ENCODE data around the gene KLK2. TPM values are rescaled to one million over a fixed set of nuclear protein-coding genes. Genes with fewer than 3 reads are reported as not detected.

The KLK2 gene
- total RNA-seq, 4 donors from 2014 or later, result not detected

DNA sequence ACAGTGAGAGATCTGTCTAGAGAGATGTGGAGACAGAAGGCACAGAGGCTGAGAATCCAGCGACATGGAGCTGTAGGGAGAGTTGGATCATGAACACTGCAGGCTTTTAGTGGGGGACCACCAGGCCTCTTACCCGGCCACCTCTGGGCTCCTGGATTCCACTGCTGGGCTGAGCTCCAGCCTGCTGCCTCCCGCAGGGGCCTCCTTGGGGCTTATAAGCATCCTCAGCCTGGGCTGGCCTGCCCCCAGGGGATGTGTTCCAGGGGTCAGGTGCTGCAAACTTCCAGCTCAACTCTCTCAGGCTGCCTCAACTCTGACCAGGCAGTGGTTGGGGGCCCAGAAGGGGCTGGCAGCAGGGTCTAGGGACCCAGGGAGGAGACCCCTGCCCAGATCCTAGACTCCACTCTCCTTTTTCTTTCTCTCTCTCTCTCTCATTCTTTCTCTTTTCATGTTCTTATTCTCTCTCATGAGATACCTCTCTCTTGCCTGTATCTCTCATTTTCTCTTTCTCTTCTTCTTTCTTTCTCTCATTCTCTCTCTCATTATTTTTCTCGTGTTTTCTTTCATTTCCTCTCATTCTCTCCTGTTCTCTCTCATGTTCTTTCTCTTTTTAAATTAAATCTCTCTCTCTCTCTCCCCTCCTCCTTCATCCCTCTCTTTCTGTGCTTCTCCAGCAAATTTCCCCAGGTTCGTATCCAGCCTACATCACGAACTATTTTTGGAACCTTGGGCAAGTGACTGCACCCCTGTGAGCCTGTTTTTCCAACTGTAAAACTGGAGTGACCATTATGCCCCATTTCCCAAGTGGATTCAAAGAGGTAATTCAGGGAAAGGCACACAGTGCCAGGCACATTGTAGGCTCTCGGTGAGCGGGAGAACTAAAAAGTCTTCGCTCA, 38.2 kb downstream of the KLK2 start, which contains the start of gene KLK4:
TSS of gene KLK4 (minus strand) at position 190 of the 896 bp plus-strand sequence. CDS start 657 bp downstream, outside the sequence.
- DNase-seq (ENCODE audit: low spot score in 2 of 2), result no peak
- H3K27me3 ChIP-seq, result peaks cover 0 to 61% of the 10 kb centered on the region in 2 donors
- H3K4me1 ChIP-seq, result peaks cover 0 to 8% (median 0%) of the 10 kb centered on the region in 4 donors
- H3K27ac ChIP-seq, result no peak within 1 kb of the TSS
- 63 to 67% methylated on average over 9 of the region's 9 CpGs for WGBS, 2 donors
- no peaks in the 10 kb centered on the region for H3K9me3 ChIP-seq
- TF ChIP-seq, protein P1, sequence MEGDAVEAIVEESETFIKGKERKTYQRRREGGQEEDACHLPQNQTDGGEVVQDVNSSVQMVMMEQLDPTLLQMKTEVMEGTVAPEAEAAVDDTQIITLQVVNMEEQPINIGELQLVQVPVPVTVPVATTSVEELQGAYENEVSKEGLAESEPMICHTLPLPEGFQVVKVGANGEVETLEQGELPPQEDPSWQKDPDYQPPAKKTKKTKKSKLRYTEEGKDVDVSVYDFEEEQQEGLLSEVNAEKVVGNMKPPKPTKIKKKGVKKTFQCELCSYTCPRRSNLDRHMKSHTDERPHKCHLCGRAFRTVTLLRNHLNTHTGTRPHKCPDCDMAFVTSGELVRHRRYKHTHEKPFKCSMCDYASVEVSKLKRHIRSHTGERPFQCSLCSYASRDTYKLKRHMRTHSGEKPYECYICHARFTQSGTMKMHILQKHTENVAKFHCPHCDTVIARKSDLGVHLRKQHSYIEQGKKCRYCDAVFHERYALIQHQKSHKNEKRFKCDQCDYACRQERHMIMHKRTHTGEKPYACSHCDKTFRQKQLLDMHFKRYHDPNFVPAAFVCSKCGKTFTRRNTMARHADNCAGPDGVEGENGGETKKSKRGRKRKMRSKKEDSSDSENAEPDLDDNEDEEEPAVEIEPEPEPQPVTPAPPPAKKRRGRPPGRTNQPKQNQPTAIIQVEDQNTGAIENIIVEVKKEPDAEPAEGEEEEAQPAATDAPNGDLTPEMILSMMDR (IDR thresholded peaks at IDR 0.05), result no peak
- TF ChIP-seq POLR2A (IDR thresholded peaks at IDR 0.05), result no peak
- no peak for TF ChIP-seq EP300 (IDR thresholded peaks at IDR 0.05)
- H3K36me3 ChIP-seq, result no peaks in the 10 kb centered on the region
- no peak within 1 kb of the TSS for H3K4me3 ChIP-seq

DNA sequence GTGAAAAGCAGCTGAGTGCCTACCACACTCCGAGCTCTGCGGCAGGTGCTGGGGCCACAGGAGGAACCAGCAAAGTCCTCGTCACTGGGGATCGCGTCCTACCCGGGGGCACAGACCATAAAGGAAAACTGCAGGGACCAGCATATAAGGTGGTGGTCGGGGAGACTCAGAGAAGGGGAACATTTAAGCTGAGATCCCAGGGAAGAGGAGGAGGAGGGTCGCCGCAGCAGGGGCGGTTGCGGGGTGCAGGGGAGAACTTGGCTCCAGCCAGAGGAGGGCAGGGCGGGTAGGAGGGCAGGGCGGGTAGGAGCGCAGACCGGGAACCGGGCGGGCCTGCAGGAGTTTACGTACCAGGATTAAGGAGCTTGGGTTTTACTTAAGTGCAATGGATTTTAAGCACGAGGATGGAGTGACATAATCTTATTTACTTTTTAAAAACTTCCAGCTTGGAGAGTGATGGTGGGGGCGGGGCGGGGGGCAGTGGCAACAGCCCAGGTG, 38.9 kb downstream of the KLK2 start:
- Histone ChIP-seq H3K36me3 (no peaks in the 10 kb centered on the region), H3K27ac (no peak overlapping the region), H3K4me1 (peaks cover 0 to 8% (median 0%) of the 10 kb centered on the region in 4 donors), H3K4me3 (no peak overlapping the region), H3K27me3 (peaks cover 0 to 58% of the 10 kb centered on the region in 2 donors), H3K9me3 (no peaks in the 10 kb centered on the region)
- TF ChIP-seq POLR2A (IDR thresholded peaks at IDR 0.05), result no peak
- TF ChIP-seq, protein P1 (IDR thresholded peaks at IDR 0.05), result no peak
- TF ChIP-seq EP300 (IDR thresholded peaks at IDR 0.05), result no peak
- no peak for DNase-seq (ENCODE audit: low spot score in 2 of 2)
- WGBS, 2 donors, result 16 to 17% methylated on average over 20 to 21 of the region's 21 CpGs

GRCh38 chr19:50912727-50913716, 39.8 kb downstream of the KLK2 start:
- Histone ChIP-seq H3K4me1 (peaks cover 0 to 8% (median 0%) of the 10 kb centered on the region in 4 donors), H3K36me3 (no peaks in the 10 kb centered on the region), H3K4me3 (no peak overlapping the region), H3K9me3 (no peaks in the 10 kb centered on the region), H3K27me3 (peaks cover 0 to 57% of the 10 kb centered on the region in 2 donors), H3K27ac (no peak overlapping the region)
- 9 to 12% methylated on average over 29 of the region's 29 CpGs for WGBS, 2 donors
- no peak for DNase-seq (ENCODE audit: low spot score in 2 of 2)
- TF ChIP-seq POLR2A (IDR thresholded peaks at IDR 0.05) (no peak), EP300 (IDR thresholded peaks at IDR 0.05) (no peak)
- TF ChIP-seq, protein P1 (IDR thresholded peaks at IDR 0.05), result no peak

- Histone ChIP-seq H3K4me1 (peaks cover 0 to under 1% (median 0%) of the 10 kb centered on the region in 4 donors), H3K27ac (no peak overlapping the region), H3K4me3 (no peak overlapping the region), H3K36me3 (no peaks in the 10 kb centered on the region), H3K9me3 (no peaks in the 10 kb centered on the region), H3K27me3 (peaks cover 0 to 36% of the 10 kb centered on the region in 2 donors)
- DNase-seq (ENCODE audit: low spot score in 2 of 2), result no peak
- TF ChIP-seq, protein P1 (IDR thresholded peaks at IDR 0.05), result no peak
- TF ChIP-seq EP300 (IDR thresholded peaks at IDR 0.05), result no peak
- TF ChIP-seq POLR2A (IDR thresholded peaks at IDR 0.05), result no peak
- 88 to 90% methylated on average over 2 of the region's 2 CpGs for WGBS, 2 donors
Measured at GRCh38 chr19:50916069-50916468, 42.8 kb downstream of the KLK2 start.

Data from tibial nerve (tissue), 4 donors.